HFF-Myc (cell line): ENCODE measurements around the gene ARID3A.
"Not testable (repeated sequence)": the region's sequence is repeated elsewhere in the genome, so short reads cannot be mapped to it uniquely, and the experiment has no call there.

Experiments
- DNase-seq: peaks from one replicate; pipeline ENCODE4 v3.0.0-alpha.2; 2011; ENCODE audit warnings: low read depth; ENCODE audit errors: extremely low read depth
- H3K4me3 ChIP-seq: replicated peaks from 2 replicates; pipeline ENCODE4 v1.5.1; 2011; ENCODE audit warnings: low read depth, mild to moderate bottlenecking, control low read depth, low read length
- CTCF ChIP-seq: IDR thresholded peaks from 2 replicates; pipeline ENCODE4 v1.5.1; 2012; ENCODE audit warnings: mild to moderate bottlenecking, low read depth, low read length, control low read depth; ENCODE audit errors: missing control alignments

Gene ARID3A

GRCh38 chr19:925526-926322 lies at the start of gene ARID3A:
ARID3A (plus strand) TSS chr19:926035; CDS start chr19:929529, 3,494 bp downstream.
- peak; percentile 61 for DNase-seq
- peak within 1 kb of the TSS; percentile 84 for H3K4me3 ChIP-seq

GRCh38 chr19:876089-876488 lies 49.7 kb upstream of the ARID3A start:
- no peak for TF ChIP-seq CTCF

More at GRCh38 chr19:925526-926322, at the start of gene ARID3A:
- TF ChIP-seq CTCF: no peak

GRCh38 chr19:876780-877314 lies 49.0 kb upstream of the ARID3A start:
- no peak for DNase-seq
- H3K4me3 ChIP-seq: no peak overlapping the region
- TF ChIP-seq CTCF: no peak

More at GRCh38 chr19:876089-876488, 49.7 kb upstream of the ARID3A start:
- H3K4me3 ChIP-seq: no peak overlapping the region
- no peak for DNase-seq

- DNase-seq, H3K4me3 ChIP-seq: not testable (repeated sequence)
These were observed 47.7 kb upstream of the ARID3A start for GRCh38 chr19:877992-878660.

GRCh38 chr19:878751-879561 lies 46.9 kb upstream of the ARID3A start:
- not testable (repeated sequence) for DNase-seq, H3K4me3 ChIP-seq

- TF ChIP-seq CTCF: no peak
- no peak overlapping the region for H3K4me3 ChIP-seq
- no peak for DNase-seq
These were observed 46.0 kb upstream of the ARID3A start for GRCh38 chr19:879711-880438.

GRCh38 chr19:881385-882071 lies 44.3 kb upstream of the ARID3A start:
- no peak overlapping the region for H3K4me3 ChIP-seq
- DNase-seq: no peak
- no peak for TF ChIP-seq CTCF
